Measurements from ENCODE around the gene ARHGAP5. TPM values are rescaled to one million over a fixed set of nuclear protein-coding genes. Genes with fewer than 3 reads are reported as not detected.

Gene ARHGAP5
- total and polyA plus RNA-seq, 4 donors: 12.3 to 220 (median 41.2) TPM

DNA sequence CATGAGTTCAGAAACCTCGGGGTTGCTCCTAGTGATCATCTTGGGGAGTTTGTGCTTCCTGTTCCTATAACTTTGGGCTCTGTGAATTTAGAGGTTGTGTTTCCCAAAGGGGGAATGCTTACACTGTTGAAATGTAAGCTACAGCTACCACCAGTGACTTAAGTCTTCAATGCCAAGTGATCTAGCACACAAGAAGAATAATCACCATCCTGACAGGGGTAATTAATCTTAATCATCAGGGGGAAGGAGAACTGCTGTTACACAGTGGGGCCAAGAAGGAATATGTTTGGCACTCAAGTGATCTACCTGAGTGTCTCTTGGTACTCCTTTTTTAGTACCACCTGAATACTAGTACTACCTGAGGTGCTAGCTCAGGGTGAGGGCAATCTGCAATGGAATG, 89.8 kb downstream of the ARHGAP5 start:
- ATAC-seq (ENCODE audit: insufficient read depth, low FRiP score) (no peak), DNase-seq (no peak)
- Histone ChIP-seq H3K9me3 (ENCODE audit: control insufficient read depth in 4 of 4, insufficient read depth in 3 of 4, low read length in 3 of 4) (no peaks in the 10 kb centered on the region), H3K4me1 (ENCODE audit: control insufficient read depth in 5 of 5, insufficient read depth in 5 of 5, low read length in 5 of 5) (no peaks in the 10 kb centered on the region), H3K9ac (ENCODE audit: insufficient read depth in 1 of 2, low read length in 2 of 2) (no peak overlapping the region), H3K27ac (ENCODE audit: low read depth in 1 of 2, low read length in 1 of 2) (no peak overlapping the region), H3K27me3 (ENCODE audit: control insufficient read depth in 3 of 3, insufficient read depth in 3 of 3, low read length in 2 of 3) (no peaks in the 10 kb centered on the region), H3K4me3 (no peak overlapping the region), H3K36me3 (ENCODE audit: control insufficient read depth in 4 of 4, insufficient read depth in 4 of 4, low read length in 4 of 4) (no peaks in the 10 kb centered on the region)
- TF ChIP-seq, protein P1, sequence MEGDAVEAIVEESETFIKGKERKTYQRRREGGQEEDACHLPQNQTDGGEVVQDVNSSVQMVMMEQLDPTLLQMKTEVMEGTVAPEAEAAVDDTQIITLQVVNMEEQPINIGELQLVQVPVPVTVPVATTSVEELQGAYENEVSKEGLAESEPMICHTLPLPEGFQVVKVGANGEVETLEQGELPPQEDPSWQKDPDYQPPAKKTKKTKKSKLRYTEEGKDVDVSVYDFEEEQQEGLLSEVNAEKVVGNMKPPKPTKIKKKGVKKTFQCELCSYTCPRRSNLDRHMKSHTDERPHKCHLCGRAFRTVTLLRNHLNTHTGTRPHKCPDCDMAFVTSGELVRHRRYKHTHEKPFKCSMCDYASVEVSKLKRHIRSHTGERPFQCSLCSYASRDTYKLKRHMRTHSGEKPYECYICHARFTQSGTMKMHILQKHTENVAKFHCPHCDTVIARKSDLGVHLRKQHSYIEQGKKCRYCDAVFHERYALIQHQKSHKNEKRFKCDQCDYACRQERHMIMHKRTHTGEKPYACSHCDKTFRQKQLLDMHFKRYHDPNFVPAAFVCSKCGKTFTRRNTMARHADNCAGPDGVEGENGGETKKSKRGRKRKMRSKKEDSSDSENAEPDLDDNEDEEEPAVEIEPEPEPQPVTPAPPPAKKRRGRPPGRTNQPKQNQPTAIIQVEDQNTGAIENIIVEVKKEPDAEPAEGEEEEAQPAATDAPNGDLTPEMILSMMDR (IDR thresholded peaks at IDR 0.05; ENCODE audit: control extremely low read depth, extremely low read depth): no peak
- WGBS, 2 donors: 90 to 95% methylated on average over 1 of the region's 1 CpG

DNA sequence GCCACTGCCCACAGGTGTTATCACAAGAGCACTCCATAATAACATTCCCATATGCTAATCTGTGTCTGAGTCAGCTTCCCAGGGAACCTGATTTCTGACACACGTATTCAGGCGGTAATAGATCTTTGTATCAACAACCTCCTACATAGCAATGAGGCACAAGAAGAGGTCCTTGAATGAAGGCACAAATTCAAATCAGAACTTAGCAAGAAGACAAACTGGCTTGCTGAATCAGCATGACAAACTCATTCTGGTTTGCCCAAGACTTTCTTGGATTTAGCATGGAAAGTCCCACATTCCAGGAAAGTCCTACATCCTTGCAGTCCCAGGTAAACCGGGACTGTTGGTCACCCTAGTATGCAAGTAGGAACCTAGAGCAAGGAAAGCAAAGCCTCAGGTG, 90.8 kb downstream of the ARHGAP5 start:
- H3K36me3 ChIP-seq (ENCODE audit: control insufficient read depth in 4 of 4, insufficient read depth in 4 of 4, low read length in 4 of 4): no peaks in the 10 kb centered on the region
- H3K27ac ChIP-seq (ENCODE audit: low read depth in 1 of 2, low read length in 1 of 2): no peak overlapping the region
- 81 to 93% methylated on average over 3 of the region's 3 CpGs for WGBS, 2 donors
- no peaks in the 10 kb centered on the region for H3K4me1 ChIP-seq (ENCODE audit: control insufficient read depth in 5 of 5, insufficient read depth in 5 of 5, low read length in 5 of 5)
- no peak overlapping the region for H3K9ac ChIP-seq (ENCODE audit: insufficient read depth in 1 of 2, low read length in 2 of 2)
- no peaks in the 10 kb centered on the region for H3K9me3 ChIP-seq (ENCODE audit: control insufficient read depth in 4 of 4, insufficient read depth in 3 of 4, low read length in 3 of 4)
- no peak overlapping the region for H3K4me3 ChIP-seq
- DNase-seq (no peak), ATAC-seq (ENCODE audit: insufficient read depth, low FRiP score) (no peak)
- TF ChIP-seq, protein P1 (IDR thresholded peaks at IDR 0.05; ENCODE audit: control extremely low read depth, extremely low read depth): no peak
- no peaks in the 10 kb centered on the region for H3K27me3 ChIP-seq (ENCODE audit: control insufficient read depth in 3 of 3, insufficient read depth in 3 of 3, low read length in 2 of 3)

DNA sequence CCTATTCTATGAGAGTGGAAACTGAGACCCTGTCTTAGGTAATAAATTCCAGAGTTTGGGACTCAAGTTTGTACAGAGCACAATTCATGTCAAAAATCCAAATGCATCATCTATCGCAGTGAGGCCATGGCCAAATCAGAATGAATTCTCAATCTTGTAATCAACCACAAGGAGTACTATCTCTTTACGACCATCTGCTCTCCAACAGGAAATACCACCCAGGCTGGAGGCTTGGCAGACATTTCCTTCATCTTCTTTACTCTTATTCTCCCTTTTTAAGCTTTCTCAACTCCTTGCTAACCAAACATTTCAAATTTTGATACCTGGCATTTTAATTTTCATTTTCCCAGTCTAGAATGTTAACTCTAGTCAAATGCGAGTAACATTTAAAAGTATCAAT, 92.1 kb downstream of the ARHGAP5 start:
- TF ChIP-seq, protein P1 (IDR thresholded peaks at IDR 0.05; ENCODE audit: control extremely low read depth, extremely low read depth): no peak
- Histone ChIP-seq H3K27ac (ENCODE audit: low read depth in 1 of 2, low read length in 1 of 2) (no peak overlapping the region), H3K9ac (ENCODE audit: insufficient read depth in 1 of 2, low read length in 2 of 2) (no peak overlapping the region), H3K36me3 (ENCODE audit: control insufficient read depth in 4 of 4, insufficient read depth in 4 of 4, low read length in 4 of 4) (no peaks in the 10 kb centered on the region), H3K4me1 (ENCODE audit: control insufficient read depth in 5 of 5, insufficient read depth in 5 of 5, low read length in 5 of 5) (no peaks in the 10 kb centered on the region), H3K27me3 (ENCODE audit: control insufficient read depth in 3 of 3, insufficient read depth in 3 of 3, low read length in 2 of 3) (no peaks in the 10 kb centered on the region), H3K4me3 (no peak overlapping the region), H3K9me3 (ENCODE audit: control insufficient read depth in 4 of 4, insufficient read depth in 3 of 4, low read length in 3 of 4) (no peaks in the 10 kb centered on the region)
- no peak for ATAC-seq (ENCODE audit: insufficient read depth, low FRiP score)
- 39 to 60% methylated on average over 3 of the region's 3 CpGs for WGBS, 2 donors
- DNase-seq: no peak

DNA sequence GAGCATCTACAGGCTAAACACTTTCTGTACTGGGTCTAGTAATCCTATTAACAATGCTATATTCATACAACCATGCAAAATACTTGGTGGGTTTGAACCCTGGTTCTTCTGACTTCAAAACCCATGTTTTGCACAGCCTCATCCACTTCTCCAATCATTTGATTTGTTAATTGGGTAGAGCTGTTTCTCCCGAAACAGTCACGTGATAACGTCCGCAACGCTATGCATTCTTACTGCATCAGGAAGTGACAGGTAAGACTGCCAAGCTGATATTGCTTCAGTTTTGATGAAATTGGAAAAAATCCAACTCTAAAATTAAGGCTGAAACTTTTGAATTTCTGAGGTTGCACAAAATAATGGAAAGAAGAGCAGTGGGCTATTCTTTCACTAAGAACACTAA, 94.4 kb downstream of the ARHGAP5 start:
- Histone ChIP-seq H3K9ac (ENCODE audit: insufficient read depth in 1 of 2, low read length in 2 of 2) (no peak overlapping the region), H3K36me3 (ENCODE audit: control insufficient read depth in 4 of 4, insufficient read depth in 4 of 4, low read length in 4 of 4) (no peaks in the 10 kb centered on the region), H3K4me3 (no peak overlapping the region), H3K27ac (ENCODE audit: low read depth in 1 of 2, low read length in 1 of 2) (no peak overlapping the region), H3K27me3 (ENCODE audit: control insufficient read depth in 3 of 3, insufficient read depth in 3 of 3, low read length in 2 of 3) (no peaks in the 10 kb centered on the region), H3K9me3 (ENCODE audit: control insufficient read depth in 4 of 4, insufficient read depth in 3 of 4, low read length in 3 of 4) (no peaks in the 10 kb centered on the region), H3K4me1 (ENCODE audit: control insufficient read depth in 5 of 5, insufficient read depth in 5 of 5, low read length in 5 of 5) (no peaks in the 10 kb centered on the region)
- WGBS, 2 donors: 55 to 72% methylated on average over 5 of the region's 5 CpGs
- DNase-seq: no peak
- no peak for ATAC-seq (ENCODE audit: insufficient read depth, low FRiP score)
- TF ChIP-seq, protein P1 (IDR thresholded peaks at IDR 0.05; ENCODE audit: control extremely low read depth, extremely low read depth): no peak

Measured in lung (tissue), 12 donors.